Calu3 (cell line): ENCODE measurements around the gene AQP1. TPM values are rescaled to one million over a fixed set of nuclear protein-coding genes. Genes with fewer than 3 reads are reported as not detected.
A peak's percentile ranks its signal among the peaks of the same experiment; 100 is the strongest.

Experiments used
- BruUV-seq: library from RNA; stranded (reverse); fragments of 400-500 nt; replicated peaks from 2 replicates; lab custom pipeline; 2021; lab: Mats Ljungman, UMichigan
- CTCF ChIA-PET: fragments of 300-600 bp; sonication (Branson Sonifier 250); formaldehyde crosslinking; loops from one replicate; lab custom pipeline; 2022; ENCODE audit warnings: antibody characterized with exemption; lab: Charles Lee
- DNase-seq: peaks from one replicate; pipeline ENCODE4 v3.0.0; 2022
- H3K27ac Mint-ChIP-seq: one replicate; pipeline ENCODE4 v1.8.0; 2022; ENCODE audit warnings: mixed read lengths; ENCODE audit not compliant: unreplicated experiment
- H3K27me3 Mint-ChIP-seq: one replicate; pipeline ENCODE4 v1.8.0; 2022; ENCODE audit warnings: mixed read lengths; ENCODE audit not compliant: unreplicated experiment
- H3K36me3 Mint-ChIP-seq: one replicate; pipeline ENCODE4 v1.8.0; 2022; ENCODE audit warnings: mild to moderate bottlenecking, moderate library complexity, mixed read lengths; ENCODE audit not compliant: insufficient read depth, unreplicated experiment
- H3K4me1 Mint-ChIP-seq: one replicate; pipeline ENCODE4 v1.8.0; 2022; ENCODE audit warnings: mild to moderate bottlenecking, low read depth, mixed read lengths; ENCODE audit not compliant: unreplicated experiment
- H3K4me3 Mint-ChIP-seq: one replicate; pipeline ENCODE4 v1.8.0; 2022; ENCODE audit warnings: mild to moderate bottlenecking, low read depth, moderate library complexity, mixed read lengths; ENCODE audit not compliant: unreplicated experiment
- H3K9me3 Mint-ChIP-seq: one replicate; pipeline ENCODE4 v1.8.0; 2022; ENCODE audit warnings: low read depth, mixed read lengths; ENCODE audit not compliant: unreplicated experiment
- intact Hi-C: fragments of 100-400 bp; cut with micrococcal nuclease; formaldehyde crosslinking; loops from one replicate; pipeline ENCODE4 v1.10.0; 2022; ENCODE audit not compliant: unreplicated experiment
- total RNA-seq: library from RNA; stranded (reverse); gene quantifications from 2 replicates; pipeline ENCODE4 v1.2.3, GENCODE V29; 2022
- TF ChIP-seq, protein P1 (sequence below): fragments of 200-600 bp; IDR thresholded peaks from one replicate; pipeline ENCODE4 v1.8.0; 2022; ENCODE audit warnings: antibody characterized with exemption; ENCODE audit not compliant: unreplicated experiment

The AQP1 gene
- total RNA-seq, 1 experiment from 2014 or later = 1.7 TPM

DNA sequence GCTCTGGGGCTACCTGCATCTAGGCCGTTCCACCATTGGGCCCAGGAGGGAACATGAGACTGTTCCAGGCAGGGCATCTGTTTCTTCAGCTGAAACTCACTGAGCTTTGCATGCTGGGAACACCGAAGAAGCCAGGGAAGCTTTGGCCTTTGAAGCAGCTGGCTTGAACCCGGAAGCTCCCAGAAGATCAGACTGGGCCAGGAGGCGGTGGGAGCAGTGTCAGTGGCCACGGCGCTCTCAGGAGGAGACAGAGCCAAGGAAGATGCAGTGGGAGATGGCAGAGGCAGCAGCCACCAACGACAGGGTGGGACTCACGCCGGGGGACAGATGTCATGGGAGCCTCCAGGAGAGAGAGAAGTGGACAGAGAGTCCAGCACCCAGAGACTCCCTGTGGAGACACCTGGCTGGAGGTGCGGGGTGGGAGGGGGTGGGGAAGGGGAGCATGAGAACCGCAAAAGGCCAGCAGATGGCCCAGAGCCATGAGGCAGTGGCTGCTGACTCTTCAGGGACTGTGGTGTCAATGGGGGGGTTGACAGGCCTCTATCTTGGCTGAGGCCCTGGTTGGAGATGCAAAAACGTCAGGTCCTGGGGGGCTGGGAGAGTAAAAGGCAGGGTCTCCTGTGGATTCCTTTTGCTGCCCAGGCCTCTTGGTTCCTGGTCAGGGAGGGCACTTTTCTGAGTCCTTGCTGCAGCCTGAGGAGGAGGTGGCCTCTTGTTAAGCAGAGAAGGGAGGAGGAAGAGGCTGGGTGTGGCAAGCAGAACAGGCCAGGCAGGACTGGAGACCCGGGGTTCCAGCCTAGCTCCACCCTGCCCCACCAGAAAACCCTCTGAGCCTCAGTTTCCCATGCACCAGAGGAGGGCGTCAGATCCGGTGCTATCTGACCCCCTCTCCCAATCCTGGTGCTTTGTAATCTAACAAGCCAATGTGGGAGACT, 6.3 kb upstream of the AQP1 start:
- H3K27ac Mint-ChIP-seq = peak overlapping the region; percentile 52
- no peak for DNase-seq
- CTCF ChIA-PET = interaction anchor here (0.5 to 2.8 kb wide), 4 partner anchors 8 to 109 kb away, joined by 3 to 9 read pairs (median 4); no protein-coding TSS in a partner anchor
- no TSS peak for BruUV-seq
- H3K4me3 Mint-ChIP-seq = no peak overlapping the region
- H3K36me3 Mint-ChIP-seq = no peaks in the 10 kb centered on the region
- H3K9me3 Mint-ChIP-seq = no peaks in the 10 kb centered on the region
- peaks cover 16% of the 10 kb centered on the region for H3K4me1 Mint-ChIP-seq
- TF ChIP-seq, protein P1, sequence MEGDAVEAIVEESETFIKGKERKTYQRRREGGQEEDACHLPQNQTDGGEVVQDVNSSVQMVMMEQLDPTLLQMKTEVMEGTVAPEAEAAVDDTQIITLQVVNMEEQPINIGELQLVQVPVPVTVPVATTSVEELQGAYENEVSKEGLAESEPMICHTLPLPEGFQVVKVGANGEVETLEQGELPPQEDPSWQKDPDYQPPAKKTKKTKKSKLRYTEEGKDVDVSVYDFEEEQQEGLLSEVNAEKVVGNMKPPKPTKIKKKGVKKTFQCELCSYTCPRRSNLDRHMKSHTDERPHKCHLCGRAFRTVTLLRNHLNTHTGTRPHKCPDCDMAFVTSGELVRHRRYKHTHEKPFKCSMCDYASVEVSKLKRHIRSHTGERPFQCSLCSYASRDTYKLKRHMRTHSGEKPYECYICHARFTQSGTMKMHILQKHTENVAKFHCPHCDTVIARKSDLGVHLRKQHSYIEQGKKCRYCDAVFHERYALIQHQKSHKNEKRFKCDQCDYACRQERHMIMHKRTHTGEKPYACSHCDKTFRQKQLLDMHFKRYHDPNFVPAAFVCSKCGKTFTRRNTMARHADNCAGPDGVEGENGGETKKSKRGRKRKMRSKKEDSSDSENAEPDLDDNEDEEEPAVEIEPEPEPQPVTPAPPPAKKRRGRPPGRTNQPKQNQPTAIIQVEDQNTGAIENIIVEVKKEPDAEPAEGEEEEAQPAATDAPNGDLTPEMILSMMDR = no peak
- H3K27me3 Mint-ChIP-seq = no peaks in the 10 kb centered on the region
- intact Hi-C loops = no loop called here

GRCh38 chr7:30906014-30906413, 5.6 kb upstream of the AQP1 start:
- Mint-ChIP-seq H3K4me1 (peaks cover 16% of the 10 kb centered on the region), H3K27ac (peak overlapping the region; percentile 52), H3K36me3 (no peaks in the 10 kb centered on the region), H3K4me3 (no peak overlapping the region), H3K27me3 (no peaks in the 10 kb centered on the region), H3K9me3 (no peaks in the 10 kb centered on the region)
- TF ChIP-seq, protein P1 = no peak
- peak; percentile 42 for DNase-seq
- intact Hi-C loops = no loop called here
- CTCF ChIA-PET = interaction anchor here (0.5 to 2.8 kb wide), 4 partner anchors 9 to 110 kb away, joined by 3 to 9 read pairs (median 4); no protein-coding TSS in a partner anchor
- no TSS peak for BruUV-seq

DNA sequence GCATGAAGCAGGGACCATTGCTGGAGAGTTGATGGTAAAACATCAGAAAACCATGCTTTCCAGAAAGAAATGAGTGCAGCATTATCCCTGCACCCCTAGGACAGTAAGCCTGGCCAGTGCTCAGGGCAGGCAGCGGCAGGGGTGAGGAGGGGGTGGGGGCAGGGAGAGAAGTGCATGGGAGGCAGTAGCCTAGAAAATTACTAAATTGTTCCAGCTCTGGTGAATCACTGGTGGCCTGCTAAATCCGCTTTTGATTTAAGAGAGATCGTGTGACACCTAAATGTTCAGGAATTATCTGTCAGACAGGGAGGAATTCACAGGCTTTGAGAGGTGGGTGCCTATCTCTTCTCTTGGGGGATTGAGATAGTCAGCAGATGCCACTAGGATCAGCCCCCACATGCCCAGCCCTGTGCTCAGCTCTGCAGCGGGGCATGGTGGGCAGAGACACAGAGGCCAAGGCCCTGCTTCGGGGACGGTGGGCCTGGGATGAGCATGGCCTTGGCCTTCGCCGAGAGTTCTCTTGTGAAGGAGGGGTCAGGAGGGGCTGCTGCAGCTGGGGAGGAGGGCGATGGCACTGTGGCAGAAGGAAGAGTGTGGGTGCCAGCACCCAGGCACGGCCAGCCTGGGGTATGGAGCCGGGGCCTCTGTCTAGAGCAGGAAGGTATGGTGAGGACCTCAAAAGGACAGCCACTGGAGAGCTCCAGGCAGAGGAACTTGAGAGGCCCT, 5.0 kb upstream of the AQP1 start:
- peaks cover 16% of the 10 kb centered on the region for H3K4me1 Mint-ChIP-seq
- BruUV-seq = no TSS peak
- H3K4me3 Mint-ChIP-seq = no peak overlapping the region

More for the DNA sequence above, 5.0 kb upstream of the AQP1 start:
- no peaks in the 10 kb centered on the region for H3K27me3 Mint-ChIP-seq
- intact Hi-C loops = no loop called here
- H3K36me3 Mint-ChIP-seq = no peaks in the 10 kb centered on the region
- no peak for DNase-seq
- H3K27ac Mint-ChIP-seq = no peak overlapping the region
- TF ChIP-seq, protein P1 = no peak
- CTCF ChIA-PET = interaction anchor here (1.2 to 2.8 kb wide), 2 partner anchors 26 to 32 kb away, joined by 3 to 9 read pairs; no protein-coding TSS in a partner anchor
- no peaks in the 10 kb centered on the region for H3K9me3 Mint-ChIP-seq
